GM03348 (cell line): ENCODE measurements around the gene DHCR24.

ENCODE experiments used
- DNase-seq: peaks from one replicate; pipeline ENCODE4 v3.0.0; 2012; ENCODE audit warnings: low spot score

Gene DHCR24

GRCh38 chr1:54800899-54801759, 85.9 kb downstream of the DHCR24 start, which contains the start of gene TTC22:
Gene TTC22, minus strand, starts transcription at chr1:54801323. Its CDS starts 160 bp downstream, at chr1:54801163.
- peak; percentile 47 for DNase-seq

- no peak for DNase-seq
Measured at GRCh38 chr1:54800041-54800898, 86.7 kb downstream of the DHCR24 start.
